Vagina (tissue), 2 donors: ENCODE results near the gene DDX43.

Source experiments
- POLR2A ChIP-seq, 2 donors: fragments of 450-650 bp; IDR thresholded peaks; one replicate each; pipeline ENCODE4 v1.6.1; 2017; ENCODE audit warnings: antibody characterized with exemption in 2 of 2, mild to moderate bottlenecking in 2 of 2, moderate library complexity in 2 of 2
- TF ChIP-seq, protein P1 (sequence below), 3 experiments: fragments of 450-650 bp in 2 of 3; fragments of 200-600 bp in 1 of 3; sonication (generic) in 1 of 3; IDR thresholded peaks; one replicate each; pipeline ENCODE4 v1.5.1; 2017 to 2019; ENCODE audit warnings: antibody characterized with exemption in 3 of 3, mild to moderate bottlenecking in 2 of 3, moderate library complexity in 2 of 3

- no peak for TF ChIP-seq POLR2A (IDR thresholded peaks at IDR 0.05)
- TF ChIP-seq, protein P1, sequence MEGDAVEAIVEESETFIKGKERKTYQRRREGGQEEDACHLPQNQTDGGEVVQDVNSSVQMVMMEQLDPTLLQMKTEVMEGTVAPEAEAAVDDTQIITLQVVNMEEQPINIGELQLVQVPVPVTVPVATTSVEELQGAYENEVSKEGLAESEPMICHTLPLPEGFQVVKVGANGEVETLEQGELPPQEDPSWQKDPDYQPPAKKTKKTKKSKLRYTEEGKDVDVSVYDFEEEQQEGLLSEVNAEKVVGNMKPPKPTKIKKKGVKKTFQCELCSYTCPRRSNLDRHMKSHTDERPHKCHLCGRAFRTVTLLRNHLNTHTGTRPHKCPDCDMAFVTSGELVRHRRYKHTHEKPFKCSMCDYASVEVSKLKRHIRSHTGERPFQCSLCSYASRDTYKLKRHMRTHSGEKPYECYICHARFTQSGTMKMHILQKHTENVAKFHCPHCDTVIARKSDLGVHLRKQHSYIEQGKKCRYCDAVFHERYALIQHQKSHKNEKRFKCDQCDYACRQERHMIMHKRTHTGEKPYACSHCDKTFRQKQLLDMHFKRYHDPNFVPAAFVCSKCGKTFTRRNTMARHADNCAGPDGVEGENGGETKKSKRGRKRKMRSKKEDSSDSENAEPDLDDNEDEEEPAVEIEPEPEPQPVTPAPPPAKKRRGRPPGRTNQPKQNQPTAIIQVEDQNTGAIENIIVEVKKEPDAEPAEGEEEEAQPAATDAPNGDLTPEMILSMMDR (IDR thresholded peaks at IDR 0.05) = no peak
Measured at GRCh38 chr6:73409395-73409794, 14.8 kb downstream of the DDX43 start.
